Iris pigment epithelial cell (primary cell): Measurements from ENCODE around the gene INO80D.
"Not testable (repeated sequence)": the region's sequence is repeated elsewhere in the genome, so short reads cannot be mapped to it uniquely, and the experiment has no call there.

Source experiments
- DNase-seq: peaks from one replicate; pipeline ENCODE4 v3.0.0-alpha.2; 2011; ENCODE audit warnings: low read depth

INO80D gene

GRCh38 chr2:206085742-206086445, at the start of gene INO80D:
Gene INO80D (minus strand): TSS chr2:206086174. CDS start chr2:206063016, 23,158 bp downstream.
- peak; percentile 88 for DNase-seq

- peak; percentile 12 for DNase-seq
Measured at GRCh38 chr2:206127656-206128055, 41.7 kb upstream of the INO80D start.

GRCh38 chr2:206125901-206126300, 39.9 kb upstream of the INO80D start:
- DNase-seq, result peak; percentile 19

- not testable (repeated sequence) for DNase-seq
Measured at GRCh38 chr2:206122569-206122968, 36.6 kb upstream of the INO80D start.

GRCh38 chr2:206116278-206116677, 30.3 kb upstream of the INO80D start:
- DNase-seq, result no peak

GRCh38 chr2:206115026-206115578, 29.1 kb upstream of the INO80D start:
- DNase-seq, result no peak

GRCh38 chr2:206112846-206113547, 27.0 kb upstream of the INO80D start:
- DNase-seq, result peak; percentile 64

GRCh38 chr2:206112108-206112507, 26.1 kb upstream of the INO80D start:
- no peak for DNase-seq

GRCh38 chr2:206108713-206109112, 22.7 kb upstream of the INO80D start:
- no peak for DNase-seq

- no peak for DNase-seq
Measured at GRCh38 chr2:206105541-206105940, 19.6 kb upstream of the INO80D start.

GRCh38 chr2:206105038-206105437, 19.1 kb upstream of the INO80D start:
- no peak for DNase-seq

- not testable (repeated sequence) for DNase-seq
Measured at GRCh38 chr2:206098872-206099271, 12.9 kb upstream of the INO80D start.

GRCh38 chr2:206098471-206098870, 12.5 kb upstream of the INO80D start:
- DNase-seq, result no peak

- DNase-seq, result no peak
Measured at GRCh38 chr2:206096876-206097275, 10.9 kb upstream of the INO80D start.

GRCh38 chr2:206095536-206096332, 9.8 kb upstream of the INO80D start:
- DNase-seq, result peak; percentile 33

GRCh38 chr2:206092297-206092696, 6.3 kb upstream of the INO80D start:
- DNase-seq, result no peak

- DNase-seq, result no peak
Measured at GRCh38 chr2:206088248-206088647, 2.3 kb upstream of the INO80D start.

GRCh38 chr2:206086716-206087350, 859 bp upstream of the INO80D start:
- DNase-seq, result no peak

- DNase-seq, result no peak
Measured at GRCh38 chr2:206084870-206085741, 868 bp downstream of the INO80D start.

- DNase-seq, result peak; percentile 56
Measured at GRCh38 chr2:206084439-206084869, 1.5 kb downstream of the INO80D start.
